HG02571 (cell line): ENCODE data around the gene CDK3.
"Not testable (repeated sequence)": the region's sequence is repeated elsewhere in the genome, so short reads cannot be mapped to it uniquely, and the experiment has no call there.

Experiments
- ATAC-seq: cut with Tn5 transposase; IDR thresholded peaks from one replicate; pipeline ENCODE4 v1.9.1; 2021; ENCODE audit warnings: mild to moderate bottlenecking, moderate library complexity; ENCODE audit not compliant: unreplicated experiment

Gene CDK3

DNA sequence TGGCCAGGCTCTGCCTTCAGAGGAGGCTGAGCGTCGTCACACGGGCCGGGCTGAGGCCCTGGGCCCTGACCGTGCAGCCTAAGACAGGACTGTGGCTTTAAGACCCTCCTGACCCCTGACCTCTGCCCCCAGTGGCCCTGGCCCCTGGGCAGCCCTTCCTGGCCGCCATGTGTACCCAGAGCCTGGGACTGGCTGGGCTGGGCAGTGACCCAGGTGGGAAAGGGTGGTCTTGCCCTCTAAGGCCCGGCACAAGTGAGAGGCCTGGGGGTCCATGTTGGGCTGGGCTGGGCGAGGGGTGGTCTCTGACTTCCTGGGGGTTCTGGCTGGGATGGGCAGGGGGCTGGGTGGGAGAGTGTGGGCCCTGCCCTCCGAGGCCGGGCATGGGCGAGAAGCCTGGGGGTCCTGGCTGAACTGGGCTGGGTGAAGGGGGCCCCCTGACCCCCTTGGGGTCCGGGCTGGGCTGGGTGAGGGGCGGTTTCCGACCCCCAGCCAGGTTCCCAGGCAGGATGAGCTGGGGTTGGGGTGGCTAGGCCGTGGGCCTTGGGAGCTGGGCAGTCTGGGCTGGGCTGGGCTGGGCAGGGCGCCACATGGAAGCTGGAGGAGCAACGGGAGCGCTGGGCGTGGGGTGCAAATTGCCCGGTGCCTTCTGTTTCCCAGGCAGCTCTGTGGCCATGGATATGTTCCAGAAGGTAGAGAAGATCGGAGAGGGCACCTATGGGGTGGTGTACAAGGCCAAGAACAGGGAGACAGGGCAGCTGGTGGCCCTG is at the start of gene CDK3:
Gene CDK3 (plus strand): TSS at position 101 of the 767 bp plus-strand sequence. CDS start 571 bp downstream, at position 672.
- no peak for ATAC-seq

DNA sequence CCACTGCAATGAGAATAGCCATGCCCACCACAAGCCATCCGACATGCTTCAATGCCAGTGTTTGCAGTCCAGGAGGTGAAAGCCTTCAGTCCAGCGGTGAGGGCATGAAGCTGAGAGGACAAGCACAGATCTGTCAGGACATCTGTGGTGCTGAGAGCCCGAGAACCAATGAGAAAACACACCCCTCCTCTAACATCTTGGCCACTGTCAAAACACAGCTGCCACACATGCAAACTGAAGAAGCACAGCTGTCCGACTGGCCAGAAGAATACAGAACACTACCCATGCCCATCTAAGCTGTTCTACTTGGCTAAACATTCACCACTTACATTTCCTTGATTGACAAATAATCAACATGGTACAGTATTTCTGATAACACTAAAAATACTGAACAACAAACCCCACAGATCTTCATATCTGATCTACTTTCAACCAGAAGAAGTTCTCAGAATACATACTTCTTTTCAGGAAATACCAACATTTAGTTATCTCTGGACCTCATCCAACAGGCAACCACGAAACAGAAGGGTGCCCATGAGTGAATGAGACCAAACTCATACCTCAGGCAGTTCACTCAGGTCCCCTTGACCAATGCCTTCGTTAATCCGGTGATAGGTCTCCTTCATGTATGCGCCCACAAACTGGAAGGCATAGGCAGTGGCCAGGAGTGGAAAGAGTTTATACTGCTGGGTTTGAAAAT is 49.6 kb upstream of the CDK3 start:
- no peak for ATAC-seq

DNA sequence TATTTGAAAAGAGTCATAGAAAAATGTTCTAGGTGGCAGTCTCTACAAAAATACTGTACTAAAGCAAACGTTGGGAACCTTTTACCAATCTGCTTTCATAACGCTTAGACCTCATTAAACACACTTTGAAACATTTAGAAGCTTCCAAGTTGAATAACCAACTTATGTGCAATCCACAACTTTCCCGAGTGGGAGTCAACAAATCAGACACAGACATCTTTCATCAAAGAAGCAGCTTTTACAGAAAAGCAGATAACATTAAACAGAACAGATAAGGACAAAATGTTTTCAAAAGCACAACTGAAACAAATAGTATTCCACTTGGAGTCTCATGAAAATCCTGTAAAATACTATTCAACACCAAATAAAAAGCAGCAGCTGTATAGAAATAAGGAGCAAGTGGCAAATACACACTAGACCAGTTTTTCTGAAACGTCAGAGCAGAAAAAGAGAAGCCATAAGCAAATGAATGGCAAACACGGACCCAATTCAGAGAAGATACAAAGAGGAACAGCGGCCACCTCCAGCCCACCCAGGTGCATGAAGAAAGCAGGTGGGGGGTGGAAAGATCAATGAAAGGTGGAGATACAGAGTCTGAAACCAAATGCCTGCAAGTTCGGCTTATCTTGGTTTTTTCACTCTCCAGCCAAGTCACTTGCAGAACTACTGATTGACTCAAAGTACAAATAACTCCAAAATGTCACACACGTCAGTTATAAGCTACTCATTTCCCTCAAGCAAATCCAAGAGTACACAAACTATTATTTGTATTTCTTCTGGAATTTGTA is 41.4 kb upstream of the CDK3 start:
- ATAC-seq = no peak

DNA sequence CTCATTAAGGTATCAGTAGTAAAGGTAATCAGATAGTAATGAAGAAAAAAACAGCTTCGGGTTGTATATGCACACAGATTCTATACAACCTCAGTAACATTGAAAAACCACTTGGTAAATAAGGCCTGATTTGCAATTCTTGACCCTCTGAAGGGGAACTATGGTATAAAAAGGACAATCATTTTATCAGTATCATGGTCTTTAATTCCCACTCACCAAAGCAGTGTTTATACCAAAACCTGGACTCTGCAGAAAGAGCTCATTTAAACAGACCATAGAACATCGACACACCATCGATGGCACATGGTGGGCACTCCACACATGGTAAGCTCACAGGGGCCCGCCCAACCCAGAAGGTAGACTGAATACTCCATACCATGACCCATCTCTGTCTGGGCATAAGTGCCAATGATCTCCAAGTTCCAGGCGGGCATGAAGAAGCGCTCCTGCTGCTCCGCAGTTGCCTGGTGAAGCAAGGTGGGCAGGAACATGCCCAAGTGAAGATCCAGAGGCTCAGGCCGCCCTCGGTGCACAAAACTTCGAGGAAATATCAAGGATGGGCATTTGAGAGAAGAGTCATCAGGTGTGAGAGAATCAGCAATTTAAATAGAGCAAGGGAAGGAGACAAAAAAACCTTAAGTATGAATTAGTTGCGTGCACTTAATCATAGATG is 40.7 kb upstream of the CDK3 start:
- no peak for ATAC-seq

DNA sequence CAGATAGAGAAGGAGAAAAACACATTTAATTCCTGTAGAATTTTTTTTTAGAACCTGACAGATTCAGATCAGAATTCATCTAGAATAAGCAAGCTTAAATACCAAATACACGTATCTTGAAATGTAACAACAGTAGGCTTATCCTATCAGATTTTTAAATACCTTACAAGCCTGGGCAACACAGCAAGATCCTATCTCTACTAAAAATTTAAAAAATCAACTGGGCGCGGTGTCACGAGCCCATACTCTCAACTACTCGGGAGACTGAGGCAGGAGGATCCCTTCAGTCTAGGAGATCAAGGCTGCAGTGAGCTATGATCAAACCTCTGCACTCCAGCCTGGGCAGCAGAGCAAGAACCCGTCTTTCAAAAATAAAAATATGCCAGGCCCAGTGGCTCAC is 35.2 kb upstream of the CDK3 start:
- ATAC-seq = no peak

DNA sequence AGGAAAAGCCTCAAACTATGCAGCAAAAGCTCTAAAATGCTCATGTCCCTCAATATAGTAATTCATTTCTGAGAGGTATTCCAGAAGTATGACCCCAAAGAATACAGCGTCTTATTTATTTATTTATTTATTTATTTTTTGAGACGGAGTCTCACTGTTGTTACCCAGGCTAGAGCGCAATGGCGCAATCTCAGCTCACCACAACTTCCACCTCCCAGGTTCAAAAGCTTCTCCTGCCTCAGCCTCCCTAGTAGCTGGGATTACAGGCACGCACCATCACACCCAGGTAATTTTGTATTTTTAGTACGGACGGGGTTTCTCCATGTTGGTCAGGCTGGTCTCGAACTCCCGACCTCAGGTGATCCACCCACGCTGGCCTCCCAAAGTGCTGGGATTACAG is 31.6 kb upstream of the CDK3 start:
- not testable (repeated sequence) for ATAC-seq

DNA sequence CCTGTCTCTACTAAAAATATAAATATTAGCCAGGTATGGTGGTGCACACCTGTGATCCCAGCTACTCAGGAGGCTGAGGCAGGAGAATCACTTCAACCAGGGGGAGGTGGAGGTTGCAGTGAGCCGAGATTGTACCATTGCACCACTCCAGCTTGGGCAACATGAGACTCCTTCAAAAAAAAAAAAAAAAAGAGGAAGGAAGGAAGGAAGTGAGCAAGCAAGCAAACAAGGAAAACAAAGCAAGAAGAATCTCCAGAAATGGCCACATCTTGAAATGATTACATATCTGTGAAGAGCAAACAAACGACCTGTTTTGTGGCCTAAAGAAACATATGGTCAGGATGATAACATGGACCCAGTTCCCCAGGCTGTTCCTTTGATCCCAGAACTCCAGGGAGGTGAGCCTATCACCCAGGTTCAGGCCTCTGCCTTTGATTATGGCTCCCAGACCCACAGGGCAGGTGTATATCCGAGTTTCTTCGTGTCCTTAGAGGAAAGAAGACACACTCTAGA is 30.6 kb upstream of the CDK3 start:
- ATAC-seq = no peak

DNA sequence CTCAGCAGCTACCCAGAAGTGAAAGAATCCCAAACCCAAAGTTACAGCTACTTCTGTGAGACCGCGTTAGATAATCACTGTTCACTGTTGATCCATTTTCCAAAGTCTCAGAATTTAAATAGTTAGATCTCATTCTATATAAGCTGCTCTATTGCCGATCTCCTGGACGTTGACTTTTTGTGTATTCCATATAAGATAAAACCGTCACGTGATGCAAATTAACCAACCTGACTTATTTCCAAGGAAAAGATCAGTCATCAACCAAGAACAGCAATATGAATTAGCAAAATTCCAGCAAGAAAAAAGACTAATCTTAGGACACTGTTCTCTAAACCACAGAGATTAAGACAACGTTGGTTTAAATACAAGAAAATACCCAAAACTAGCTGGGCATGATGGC is 30.0 kb upstream of the CDK3 start:
- no peak for ATAC-seq

DNA sequence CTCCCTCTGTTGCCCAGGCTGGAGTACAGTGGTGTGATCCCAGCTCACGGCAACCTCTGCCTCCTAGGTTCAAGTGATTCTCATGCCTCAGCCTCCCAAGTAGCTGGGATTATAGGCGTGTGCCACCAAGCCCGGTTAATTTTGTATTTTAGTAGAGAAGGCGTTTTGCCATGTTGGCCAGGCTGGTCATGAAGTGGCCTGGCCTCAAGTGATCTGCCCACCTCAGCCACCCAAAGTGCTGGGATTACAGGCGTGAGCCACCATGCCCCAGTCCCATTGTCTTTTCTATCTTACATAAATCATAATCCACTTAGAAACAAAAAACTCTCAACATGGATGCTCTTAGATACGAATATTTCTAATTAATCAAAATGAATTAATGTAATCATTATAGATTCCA is 25.5 kb upstream of the CDK3 start:
- not testable (repeated sequence) for ATAC-seq

DNA sequence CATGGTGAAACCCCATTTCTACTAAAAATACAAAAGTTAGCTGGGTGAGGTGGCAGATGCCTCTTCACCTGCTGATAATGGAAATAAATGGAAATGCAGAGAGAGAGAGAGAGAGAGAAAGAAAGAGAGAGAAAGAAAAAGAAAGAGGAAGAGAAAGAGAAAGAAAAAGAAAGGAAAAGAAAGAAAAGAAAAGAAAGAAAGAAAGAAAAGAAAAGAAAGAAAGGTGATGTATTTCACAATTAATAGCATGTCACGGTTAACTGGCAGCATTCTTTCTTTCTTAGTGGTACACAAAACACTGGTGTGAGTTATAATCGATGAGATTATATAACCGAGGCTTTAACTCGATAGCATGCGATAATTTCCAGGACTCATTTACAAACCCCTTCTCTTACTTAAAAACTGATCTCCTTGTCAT is 24.9 kb upstream of the CDK3 start:
- no peak for ATAC-seq

DNA sequence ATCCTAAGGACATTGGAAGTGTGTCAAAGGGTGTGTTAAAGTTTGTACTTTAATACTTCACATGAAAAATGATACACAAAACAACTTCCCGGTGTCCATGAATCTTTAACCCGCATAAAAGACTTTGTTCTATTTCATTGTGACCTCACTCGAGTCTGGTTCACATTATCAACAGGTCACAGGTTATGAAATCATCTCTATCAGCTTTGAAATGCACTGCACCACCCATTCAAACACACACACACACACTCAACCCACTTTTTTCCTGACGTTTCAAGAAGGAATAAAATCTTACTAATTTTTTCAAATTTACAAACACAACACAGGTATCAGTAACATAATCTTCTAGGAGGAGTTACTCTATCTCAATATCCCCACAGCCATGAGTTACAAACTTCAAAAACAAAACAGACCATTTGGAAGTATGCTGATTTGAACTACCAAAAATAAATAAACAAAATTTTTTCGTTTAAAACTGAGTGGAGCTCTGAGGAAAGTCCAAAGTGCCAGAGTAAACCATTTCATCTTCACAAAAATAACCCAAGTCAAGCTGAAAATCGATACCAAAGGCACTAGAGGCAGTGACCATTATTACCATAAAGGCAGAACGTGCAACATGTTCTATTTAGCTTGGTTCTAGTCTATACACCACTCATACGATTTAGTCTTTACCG is 24.3 kb upstream of the CDK3 start:
- no peak for ATAC-seq

DNA sequence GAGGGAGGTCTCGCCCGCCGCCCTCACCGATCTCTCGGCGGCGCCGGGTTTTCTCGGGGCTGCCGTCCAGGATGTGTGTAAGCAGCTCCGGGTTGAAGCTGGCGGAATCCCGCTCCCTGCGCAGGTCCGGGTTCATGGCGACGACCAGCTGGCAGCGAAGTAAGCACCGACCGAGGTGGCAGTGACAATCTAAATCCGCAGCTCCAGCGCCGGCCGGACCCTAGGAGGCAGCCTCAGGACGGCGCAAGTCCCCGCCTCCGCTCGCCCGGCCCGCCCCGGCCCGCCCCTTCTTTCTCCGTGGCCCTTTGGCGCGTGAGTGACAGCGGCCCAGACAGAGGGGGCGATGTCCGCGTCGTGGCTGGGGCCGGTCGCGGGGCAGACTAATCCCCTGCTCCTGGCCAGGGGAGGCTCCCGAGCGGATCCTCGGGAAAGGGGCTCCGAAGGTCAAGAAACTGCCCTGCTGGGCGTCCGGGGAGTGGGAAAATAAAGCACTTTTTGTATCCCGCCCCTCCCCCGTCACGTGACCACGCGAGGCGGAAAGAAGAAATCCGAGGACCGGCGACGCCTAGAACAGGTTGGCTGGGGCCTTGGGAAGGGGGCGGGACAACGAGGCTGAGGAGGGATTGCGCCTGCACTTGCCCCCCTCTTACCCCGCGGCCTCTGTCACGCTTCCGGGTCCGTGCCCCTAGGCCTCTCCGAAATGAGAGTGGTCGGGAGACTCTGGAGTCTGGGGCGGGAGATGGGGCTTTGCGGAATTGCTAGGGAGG is 21.5 kb upstream of the CDK3 start, which contains the start of the genes ACOX1 and TEN1:
Gene ACOX1 (minus strand): TSS at position 229 of the 767 bp plus-strand sequence. CDS start 93 bp downstream, at position 136.
Gene TEN1 (plus strand): TSS at position 303 of the 767 bp plus-strand sequence. CDS start 6,953 bp downstream, outside the sequence.
- peak; percentile 84 for ATAC-seq

DNA sequence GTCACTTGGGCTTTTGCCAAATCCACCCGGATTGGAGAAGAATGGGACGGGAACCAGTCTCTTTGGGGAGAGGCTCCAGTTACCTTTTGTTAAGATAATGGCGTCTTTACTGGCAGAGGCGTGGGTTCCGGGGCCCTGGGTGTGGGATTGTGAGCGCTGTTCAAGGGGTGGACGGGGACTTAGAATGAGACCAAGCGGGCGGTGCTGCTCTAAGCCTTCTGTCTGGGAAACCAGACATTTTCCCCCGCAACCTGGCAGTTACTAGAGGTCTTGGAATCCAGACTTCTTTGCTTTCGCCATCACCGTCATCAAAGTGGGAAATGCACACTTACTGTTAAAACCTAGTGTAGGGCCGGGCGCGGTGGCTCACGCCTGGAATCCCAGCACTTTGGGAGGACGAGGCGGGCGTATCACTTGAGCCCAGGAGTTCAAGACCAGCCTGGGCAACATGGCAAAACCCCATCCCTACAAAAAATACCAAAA is 20.9 kb upstream of the CDK3 start:
- ATAC-seq = peak; percentile 1

DNA sequence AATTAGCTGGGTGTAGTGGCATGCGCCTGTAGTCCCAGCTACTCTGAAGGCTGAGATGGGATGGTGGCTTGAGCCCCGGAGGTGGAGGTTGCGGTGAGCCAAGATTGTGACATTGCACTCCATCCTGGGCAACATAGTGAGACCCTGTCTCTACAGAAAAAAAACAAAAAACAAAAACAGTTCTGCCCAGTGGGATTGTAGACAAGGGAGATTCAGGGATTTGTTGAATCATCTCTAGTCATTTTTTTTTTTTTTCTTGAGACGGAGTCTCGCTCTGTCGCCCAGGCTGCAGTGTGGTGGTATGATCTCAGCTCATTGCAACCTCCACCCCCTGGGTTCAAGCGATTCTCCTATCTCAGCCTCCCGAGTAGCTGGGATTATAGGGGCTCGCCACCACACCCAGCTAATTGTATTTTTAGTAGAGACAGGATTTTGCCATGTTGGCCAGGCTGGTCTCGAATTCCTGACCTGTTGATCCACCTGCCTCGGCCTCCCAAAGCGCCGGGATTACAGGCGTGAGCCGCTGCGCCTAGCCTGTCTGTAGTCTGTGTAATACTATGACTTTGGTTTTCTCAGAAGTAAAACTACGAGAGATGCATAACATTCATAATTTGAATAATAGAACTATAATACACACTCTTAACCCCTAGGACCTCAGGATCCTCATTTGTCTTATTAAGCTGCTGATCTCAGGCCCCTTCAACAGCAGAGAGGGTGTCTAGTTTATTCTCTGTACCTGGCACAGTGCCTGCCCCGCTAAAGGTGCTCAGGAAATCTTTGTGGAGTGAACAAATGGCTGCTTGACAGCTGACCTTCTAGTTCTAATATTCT is 20.3 kb upstream of the CDK3 start:
- ATAC-seq = no peak

DNA sequence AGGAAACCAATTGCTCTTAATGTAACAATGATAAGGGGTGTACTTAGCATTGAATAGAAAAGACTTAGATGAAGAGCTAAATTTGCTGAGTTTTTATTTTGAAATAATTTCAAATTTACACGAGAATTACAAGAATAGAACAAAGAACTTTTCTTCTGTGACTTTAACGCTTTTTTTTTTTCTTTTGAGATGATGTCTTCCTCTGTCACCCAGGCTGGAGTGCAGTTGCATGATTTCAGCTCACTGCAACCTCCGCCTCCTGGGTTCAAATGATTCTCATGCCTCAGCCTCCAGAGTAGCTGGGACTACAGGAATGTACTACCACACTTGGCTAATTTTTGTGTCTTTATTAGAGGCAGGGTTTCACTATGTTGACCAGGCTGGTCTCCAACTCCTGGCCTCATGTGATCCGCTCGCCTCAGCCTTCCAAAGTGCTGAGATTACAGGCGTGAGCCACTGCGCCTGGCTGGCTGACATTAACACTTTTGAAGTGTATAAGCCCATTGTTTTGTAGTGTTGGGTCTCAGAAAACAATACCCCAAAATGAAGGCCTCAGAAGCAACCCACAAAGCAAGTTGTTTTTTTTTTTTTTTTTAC is 19.5 kb upstream of the CDK3 start:
- ATAC-seq = no peak

DNA sequence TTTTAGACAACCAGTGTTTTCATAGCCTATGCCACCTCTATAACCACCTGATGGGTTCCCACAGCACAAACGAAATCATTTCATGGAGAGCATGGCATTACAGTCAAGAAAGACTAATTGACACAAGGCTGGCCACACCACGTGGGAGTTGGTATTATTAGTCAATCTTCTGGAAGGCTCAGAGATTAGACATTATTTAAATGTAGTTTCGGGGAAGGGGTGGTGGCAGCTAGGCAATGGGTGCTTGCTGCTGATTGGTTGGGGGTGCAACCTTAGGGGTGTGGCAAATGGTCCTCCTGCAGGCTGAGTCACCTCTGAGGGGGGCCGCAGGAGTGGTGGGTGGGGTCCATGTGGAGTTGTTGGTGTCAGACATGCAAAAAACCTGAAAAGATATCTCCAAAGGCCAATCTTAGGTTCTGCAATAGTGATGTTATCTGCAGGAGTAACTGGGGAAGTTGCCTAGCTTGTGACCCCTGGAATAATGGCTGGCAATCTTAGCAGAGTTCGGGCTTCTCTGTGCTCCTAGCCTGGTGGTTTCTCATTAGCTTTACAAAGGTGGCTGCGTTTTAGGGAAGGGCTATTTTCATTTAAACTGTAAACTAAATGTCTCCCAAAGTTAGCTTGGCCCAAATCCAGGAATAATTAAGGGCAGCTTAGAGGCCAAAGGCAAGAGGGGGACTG is 17.0 kb upstream of the CDK3 start:
- no peak for ATAC-seq

DNA sequence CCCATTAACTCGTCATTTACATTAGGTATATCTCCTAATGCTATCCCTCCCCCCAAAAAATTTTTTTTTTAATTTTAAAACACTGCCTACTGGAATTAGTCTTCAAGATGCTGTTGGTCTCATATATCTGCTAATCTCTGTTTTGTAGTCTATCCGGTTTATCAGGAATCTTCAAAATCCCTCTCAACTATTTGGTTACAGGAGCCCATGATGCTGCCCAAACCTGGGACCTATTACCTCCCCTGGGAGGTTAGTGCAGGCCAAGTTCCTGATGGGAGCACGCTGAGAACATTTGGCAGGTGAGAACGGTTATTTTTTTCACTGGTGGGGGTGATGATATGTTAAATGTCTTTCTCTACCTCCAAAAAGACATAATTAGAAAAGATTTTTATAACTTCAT is 14.7 kb upstream of the CDK3 start:
- ATAC-seq = no peak
